Neuron (in vitro differentiated cells): Measurements from ENCODE around the gene LTF.
"Not testable (repeated sequence)": the region's sequence is repeated elsewhere in the genome, so short reads cannot be mapped to it uniquely, and the experiment has no call there.

Experiments used
- H2AFZ ChIP-seq: one replicate; pipeline ENCODE4 v1.6.1; 2013; ENCODE audit warnings: low read depth, mild to moderate bottlenecking, inconsistent platforms, low read length, moderate library complexity
- H3K27me3 ChIP-seq: one replicate; pipeline ENCODE4 v1.6.1; 2013; ENCODE audit warnings: low read length; ENCODE audit not compliant: insufficient read depth
- H3K36me3 ChIP-seq: one replicate; pipeline ENCODE4 v1.6.1; 2013; ENCODE audit warnings: low read length; ENCODE audit not compliant: insufficient read depth
- H3K4me1 ChIP-seq: one replicate; pipeline ENCODE4 v1.6.1; 2013; ENCODE audit warnings: low read length; ENCODE audit not compliant: insufficient read depth
- H3K4me3 ChIP-seq: 2 replicates; pipeline ENCODE4 v1.5.1; 2013; ENCODE audit warnings: mild to moderate bottlenecking, low read length, moderate library complexity
- H3K9me3 ChIP-seq: one replicate; pipeline ENCODE4 v1.6.1; 2013; ENCODE audit warnings: low read length

LTF gene

GRCh38 chr3:46433841-46434240 is 30.9 kb downstream of the LTF start:
- H3K36me3 ChIP-seq: no peaks in the 10 kb centered on the region
- no peaks in the 10 kb centered on the region for H3K9me3 ChIP-seq
- H3K4me1 ChIP-seq: no peaks in the 10 kb centered on the region
- H3K27me3 ChIP-seq: no peaks in the 10 kb centered on the region
- no peak overlapping the region for H2AFZ ChIP-seq
- no peak overlapping the region for H3K4me3 ChIP-seq

- H2AFZ ChIP-seq, H3K4me1 ChIP-seq, H3K4me3 ChIP-seq, H3K36me3 ChIP-seq, H3K9me3 ChIP-seq, H3K27me3 ChIP-seq: not testable (repeated sequence)
Observed at GRCh38 chr3:46433118-46433517, 31.6 kb downstream of the LTF start.

GRCh38 chr3:46431905-46432304 is 32.8 kb downstream of the LTF start:
- not testable (repeated sequence) for H3K27me3 ChIP-seq, H2AFZ ChIP-seq, H3K4me1 ChIP-seq, H3K36me3 ChIP-seq, H3K9me3 ChIP-seq, H3K4me3 ChIP-seq

GRCh38 chr3:46430879-46431278 is 33.8 kb downstream of the LTF start:
- H3K9me3 ChIP-seq, H3K4me1 ChIP-seq, H3K36me3 ChIP-seq, H3K27me3 ChIP-seq, H2AFZ ChIP-seq, H3K4me3 ChIP-seq: not testable (repeated sequence)

GRCh38 chr3:46429671-46430070 is 35.0 kb downstream of the LTF start:
- Histone ChIP-seq H3K4me1 (no peaks in the 10 kb centered on the region), H3K9me3 (no peaks in the 10 kb centered on the region), H3K27me3 (no peaks in the 10 kb centered on the region), H3K36me3 (no peaks in the 10 kb centered on the region), H2AFZ (no peak overlapping the region), H3K4me3 (no peak overlapping the region)

DNA sequence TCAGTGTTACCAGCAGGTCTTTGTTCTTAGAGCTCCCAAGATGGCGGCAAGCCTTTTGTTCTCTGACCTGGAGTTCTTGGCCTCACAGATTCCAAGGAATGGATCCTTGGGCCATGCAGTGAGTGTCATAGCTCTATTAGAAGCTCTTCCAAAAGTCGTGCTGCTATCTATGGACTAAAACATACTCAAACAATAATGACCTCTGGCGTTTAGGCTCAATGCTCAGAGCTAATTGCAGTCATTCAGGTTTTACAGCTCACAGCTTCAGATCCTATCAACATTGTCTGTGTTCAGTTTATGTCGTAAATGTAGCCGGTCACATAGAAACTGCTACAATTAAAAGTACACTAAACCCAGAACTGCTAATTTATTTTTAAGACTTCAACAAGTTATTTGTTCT is 35.5 kb downstream of the LTF start:
- Histone ChIP-seq H3K4me3 (no peak overlapping the region), H2AFZ (no peak overlapping the region), H3K36me3 (no peaks in the 10 kb centered on the region), H3K4me1 (no peaks in the 10 kb centered on the region), H3K27me3 (no peaks in the 10 kb centered on the region), H3K9me3 (no peaks in the 10 kb centered on the region)

- H3K27me3 ChIP-seq: no peaks in the 10 kb centered on the region
- no peaks in the 10 kb centered on the region for H3K9me3 ChIP-seq
- no peaks in the 10 kb centered on the region for H3K4me1 ChIP-seq
- no peak overlapping the region for H3K4me3 ChIP-seq
- H2AFZ ChIP-seq: no peak overlapping the region
- H3K36me3 ChIP-seq: no peaks in the 10 kb centered on the region
Observed at GRCh38 chr3:46427916-46428833, 36.5 kb downstream of the LTF start.

- not testable (repeated sequence) for H3K4me3 ChIP-seq, H3K27me3 ChIP-seq, H3K9me3 ChIP-seq, H3K4me1 ChIP-seq, H3K36me3 ChIP-seq, H2AFZ ChIP-seq
Observed at GRCh38 chr3:46427404-46427803, 37.3 kb downstream of the LTF start.

DNA sequence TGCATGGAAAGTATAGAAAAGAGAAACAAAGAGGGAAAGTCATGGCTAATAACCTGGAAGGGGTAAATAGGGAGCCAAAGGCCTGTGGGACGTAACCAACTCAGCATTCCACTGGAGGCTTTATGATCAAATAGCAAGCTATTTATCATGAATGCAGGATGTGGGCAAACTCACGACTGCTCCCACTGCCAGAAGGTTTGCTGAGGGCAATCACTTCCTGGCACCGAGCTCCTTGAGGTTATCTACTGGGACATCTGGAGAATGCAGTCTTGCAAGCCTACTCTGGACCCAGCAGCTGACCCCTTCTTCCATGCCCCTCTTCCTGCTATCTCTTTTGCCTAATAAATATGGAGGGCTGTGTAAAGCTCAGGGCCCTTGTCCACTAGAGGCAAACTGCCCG is 38.2 kb downstream of the LTF start:
- H3K36me3 ChIP-seq, H2AFZ ChIP-seq, H3K4me1 ChIP-seq, H3K4me3 ChIP-seq, H3K27me3 ChIP-seq, H3K9me3 ChIP-seq: not testable (repeated sequence)

DNA sequence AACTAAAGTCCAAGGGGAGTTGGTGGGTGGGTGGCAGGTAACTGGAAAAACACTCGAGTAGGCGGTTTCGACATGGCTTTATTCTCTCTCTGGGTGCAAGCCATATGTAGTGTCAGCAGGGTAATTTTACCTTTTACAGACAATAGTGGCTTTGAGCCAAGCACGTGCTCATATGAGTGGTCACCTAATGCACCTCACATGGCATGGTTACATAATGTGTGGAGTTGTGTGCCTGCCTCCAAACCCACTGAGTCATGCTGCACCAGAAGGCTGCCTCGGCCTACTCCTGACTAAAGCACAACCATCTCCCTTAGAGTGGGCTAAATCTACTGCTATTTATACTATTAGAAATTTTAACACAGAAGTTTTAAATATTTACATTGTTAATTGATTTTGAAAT is 41.1 kb downstream of the LTF start:
- H3K4me3 ChIP-seq: no peak overlapping the region
- no peaks in the 10 kb centered on the region for H3K36me3 ChIP-seq
- H3K4me1 ChIP-seq: no peaks in the 10 kb centered on the region
- H3K9me3 ChIP-seq: no peaks in the 10 kb centered on the region
- no peak overlapping the region for H2AFZ ChIP-seq
- no peaks in the 10 kb centered on the region for H3K27me3 ChIP-seq

GRCh38 chr3:46422617-46423016 is 42.1 kb downstream of the LTF start:
- Histone ChIP-seq H3K4me3 (no peak overlapping the region), H3K36me3 (no peaks in the 10 kb centered on the region), H2AFZ (no peak overlapping the region), H3K27me3 (no peaks in the 10 kb centered on the region), H3K9me3 (no peaks in the 10 kb centered on the region), H3K4me1 (no peaks in the 10 kb centered on the region)

- Histone ChIP-seq H3K36me3 (no peaks in the 10 kb centered on the region), H3K27me3 (no peaks in the 10 kb centered on the region), H3K9me3 (no peaks in the 10 kb centered on the region), H2AFZ (no peak overlapping the region), H3K4me3 (no peak overlapping the region), H3K4me1 (no peaks in the 10 kb centered on the region)
Observed at GRCh38 chr3:46420931-46421330, 43.8 kb downstream of the LTF start.

DNA sequence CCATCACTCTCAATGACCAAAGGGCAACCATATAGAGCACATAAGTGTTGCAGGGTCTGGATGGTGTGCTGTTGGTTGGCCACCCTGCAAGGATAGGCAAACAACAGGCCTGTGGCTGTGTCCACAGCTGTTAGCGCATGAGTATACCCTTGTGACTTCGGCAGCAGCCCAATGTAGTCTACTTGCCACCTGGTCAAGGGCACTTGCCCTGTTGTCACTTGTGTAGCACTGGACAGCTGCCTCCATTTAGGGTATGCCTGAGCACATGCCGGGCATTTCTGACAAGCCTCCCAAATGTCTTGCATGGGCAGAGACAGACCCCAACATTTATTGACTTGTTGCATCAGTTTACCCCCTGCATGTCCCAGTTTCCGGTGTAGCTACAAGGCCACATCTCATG is 44.9 kb downstream of the LTF start:
- no peak overlapping the region for H3K4me3 ChIP-seq
- no peaks in the 10 kb centered on the region for H3K36me3 ChIP-seq
- H3K9me3 ChIP-seq: no peaks in the 10 kb centered on the region
- H3K27me3 ChIP-seq: no peaks in the 10 kb centered on the region
- H3K4me1 ChIP-seq: no peaks in the 10 kb centered on the region
- H2AFZ ChIP-seq: no peak overlapping the region
